HepG2 (cell line): ENCODE results near the gene S100P. TPM values are rescaled to one million over a fixed set of nuclear protein-coding genes. Genes with fewer than 3 reads are reported as not detected.

Experiments
- ATM ChIP-seq: fragments of 450-650 bp; IDR thresholded peaks from 2 replicates; pipeline ENCODE4 v1.7.1; 2017; ENCODE audit warnings: mild to moderate bottlenecking, borderline replicate concordance
- CCAR2 ChIP-seq: fragments of 200-400 bp; formaldehyde crosslinking; optimal IDR thresholded peaks from 2 replicates; pipeline ENCODE3; 2018; ENCODE audit warnings: low read depth, mild to moderate bottlenecking, low read length, moderate library complexity
- ISL2 ChIP-seq: sonication (generic); formaldehyde crosslinking; IDR thresholded peaks from 2 replicates; pipeline ENCODE4 v1.5.0; 2020; ENCODE audit warnings: missing genetic modification reagents
- MYC ChIP-seq: sonication (generic); formaldehyde crosslinking; IDR thresholded peaks from 2 replicates; pipeline ENCODE4 v1.9.0; 2021; ENCODE audit warnings: missing genetic modification reagents, borderline replicate concordance
- POLR2AphosphoS5 ChIP-seq: IDR thresholded peaks from 2 replicates; pipeline ENCODE4 v1.6.1; 2012; ENCODE audit warnings: low read depth, low read length
- SCMH1 ChIP-seq: sonication (generic); formaldehyde crosslinking; IDR thresholded peaks from 2 replicates; pipeline ENCODE4 v1.9.0; 2021; ENCODE audit warnings: missing genetic modification reagents, mild to moderate bottlenecking, borderline replicate concordance
- SMYD3 ChIP-seq: sonication (generic); formaldehyde crosslinking; IDR thresholded peaks from 2 replicates; pipeline ENCODE4 v1.8.1; 2023; ENCODE audit warnings: mild to moderate bottlenecking, missing genetic modification reagents
- TRIM24 ChIP-seq: sonication (generic); formaldehyde crosslinking; IDR thresholded peaks from 2 replicates; pipeline ENCODE4 v1.8.0; 2022; ENCODE audit warnings: mild to moderate bottlenecking, missing genetic modification reagents
- ZNF10 ChIP-seq: sonication (generic); formaldehyde crosslinking; IDR thresholded peaks from 2 replicates; pipeline ENCODE4 v1.4.0; 2020; ENCODE audit warnings: mild to moderate bottlenecking, low read depth, missing genetic modification reagents, borderline replicate concordance
- ZNF121 ChIP-seq: sonication (generic); formaldehyde crosslinking; IDR thresholded peaks from 2 replicates; pipeline ENCODE4 v1.5.0; 2020; ENCODE audit warnings: mild to moderate bottlenecking, missing genetic modification reagents
- ZNF138 ChIP-seq: sonication (generic); formaldehyde crosslinking; IDR thresholded peaks from 2 replicates; pipeline ENCODE4 v1.5.0; 2020; ENCODE audit warnings: mild to moderate bottlenecking, low read depth, missing genetic modification reagents
- ZNF430 ChIP-seq: sonication (generic); formaldehyde crosslinking; IDR thresholded peaks from 2 replicates; pipeline ENCODE4 v1.9.0; 2021; ENCODE audit warnings: mild to moderate bottlenecking, missing genetic modification reagents
- ZNF460 ChIP-seq: sonication (generic); formaldehyde crosslinking; IDR thresholded peaks from 2 replicates; pipeline ENCODE4 v1.5.1; 2020; ENCODE audit warnings: missing genetic modification reagents, mild to moderate bottlenecking, borderline replicate concordance
- ZNF619 ChIP-seq: sonication (generic); formaldehyde crosslinking; IDR thresholded peaks from 2 replicates; pipeline ENCODE4 v1.4.0; 2020; ENCODE audit warnings: mild to moderate bottlenecking, missing genetic modification reagents
- ZNF775 ChIP-seq: sonication (generic); formaldehyde crosslinking; IDR thresholded peaks from 2 replicates; pipeline ENCODE4 v1.4.0; 2020; ENCODE audit warnings: missing genetic modification reagents, mild to moderate bottlenecking, moderate library complexity, borderline replicate concordance
- ZNF792 ChIP-seq: IDR thresholded peaks from 2 replicates; pipeline ENCODE4 v1.6.1; 2016
- polyA plus RNA-seq, 8 experiments: library from polyadenylated mRNA; depleted of rRNA in 3 of 8; stranded (reverse) in 7 of 8; unstranded in 1 of 8; fragments of >200 nt; fragmentation: Illumina TruSeq in 4 of 8; extraction: Trizol in 4 of 8; gene quantifications; 2 replicates each; pipeline versions ENCODE4 v1.2.1 to v1.2.3, GENCODE V29; 2011 to 2016; ENCODE audit warnings: low read depth in 4 of 8, missing spikeins in 1 of 8, mixed read lengths in 1 of 8; ENCODE audit not compliant: insufficient read depth in 1 of 8
- total RNA-seq, 5 experiments: library from RNA; depleted of rRNA; stranded (reverse); fragments of >200 nt; fragmentation: Illumina TruSeq; extraction: Trizol; gene quantifications; 2 replicates each; pipeline ENCODE4 v1.2.3, GENCODE V29; 2016; ENCODE audit warnings: low read depth in 1 of 5
- TF ChIP-seq, protein P1 (sequence below): IDR thresholded peaks from 2 replicates; pipeline ENCODE4 v1.6.1; 2016
- TF ChIP-seq, protein P2 (sequence below): sonication (generic); formaldehyde crosslinking; IDR thresholded peaks from 2 replicates; pipeline ENCODE4 v1.5.0; 2020; ENCODE audit warnings: missing genetic modification reagents
- TF ChIP-seq, protein P3 (sequence below): sonication (generic); formaldehyde crosslinking; IDR thresholded peaks from 2 replicates; pipeline ENCODE4 v1.8.0; 2023; ENCODE audit warnings: mild to moderate bottlenecking, missing genetic modification reagents
- TF ChIP-seq, protein P4 (sequence below): sonication (generic); formaldehyde crosslinking; IDR thresholded peaks from 2 replicates; pipeline ENCODE4 v1.5.0; 2020; ENCODE audit warnings: mild to moderate bottlenecking, missing genetic modification reagents
- TF ChIP-seq, protein P5 (sequence below): sonication (generic); formaldehyde crosslinking; IDR thresholded peaks from 2 replicates; pipeline ENCODE4 v1.5.1; 2020; ENCODE audit warnings: mild to moderate bottlenecking, missing genetic modification reagents, moderate library complexity

The S100P gene
- total and polyA plus RNA-seq, 2 of the 13 experiments (the other 11 are each of a cell fraction or from before 2014, with no cell fraction given) = 278 to 1,649 TPM

DNA sequence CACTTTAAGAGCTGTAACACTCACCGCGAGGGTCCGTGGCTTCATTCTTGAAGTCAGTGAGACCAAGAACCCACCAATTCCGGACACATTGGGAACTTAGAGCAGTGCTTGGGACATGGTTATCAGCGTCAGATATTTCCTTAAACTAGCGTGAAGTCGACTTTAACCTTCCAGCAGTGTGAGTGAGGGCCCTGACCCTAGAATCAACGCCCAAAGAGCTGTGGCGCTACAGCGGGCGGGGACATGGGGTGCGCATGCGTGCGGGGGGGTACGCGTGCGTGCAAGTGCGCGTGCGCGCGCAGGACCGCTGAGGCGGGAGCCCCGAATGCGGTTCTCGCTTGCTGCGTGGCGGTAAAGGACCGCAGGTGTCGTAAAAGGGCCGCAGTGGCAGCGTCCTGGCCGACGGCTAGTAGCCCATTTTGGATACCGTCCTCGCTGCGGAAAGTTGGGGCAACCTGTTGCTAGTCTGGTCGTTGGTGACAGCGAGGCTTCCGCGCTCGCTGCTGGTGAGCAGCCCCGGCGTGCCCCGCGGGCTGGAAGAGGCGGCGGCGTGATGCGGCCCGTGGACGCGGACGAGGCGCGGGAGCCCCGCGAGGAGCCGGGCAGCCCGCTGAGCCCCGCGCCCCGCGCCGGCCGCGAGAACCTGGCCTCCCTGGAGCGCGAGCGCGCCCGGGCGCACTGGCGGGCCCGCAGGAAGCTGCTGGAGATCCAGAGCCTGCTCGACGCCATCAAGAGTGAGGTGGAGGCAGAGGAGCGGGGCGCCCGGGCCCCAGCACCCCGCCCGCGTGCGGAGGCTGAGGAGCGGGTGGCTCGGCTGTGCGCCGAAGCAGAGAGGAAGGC lies 19.8 kb upstream of the S100P start (continued):
- TF ChIP-seq ZNF430 (CRISPR knock-in tag) = no peak
- no peak for TF ChIP-seq ATM
- TF ChIP-seq, protein P1, sequence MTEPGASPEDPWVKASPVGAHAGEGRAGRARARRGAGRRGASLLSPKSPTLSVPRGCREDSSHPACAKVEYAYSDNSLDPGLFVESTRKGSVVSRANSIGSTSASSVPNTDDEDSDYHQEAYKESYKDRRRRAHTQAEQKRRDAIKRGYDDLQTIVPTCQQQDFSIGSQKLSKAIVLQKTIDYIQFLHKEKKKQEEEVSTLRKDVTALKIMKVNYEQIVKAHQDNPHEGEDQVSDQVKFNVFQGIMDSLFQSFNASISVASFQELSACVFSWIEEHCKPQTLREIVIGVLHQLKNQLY (CRISPR knock-in tag) = no peak
- no peak for TF ChIP-seq ZNF121 (CRISPR knock-in tag)
- TF ChIP-seq POLR2AphosphoS5 = peak; percentile 89
- TF ChIP-seq SMYD3 = peak; percentile 85; the same call in 1 of the 2 replicates
- no peak for TF ChIP-seq SCMH1
- peak; percentile 79 for TF ChIP-seq MYC
- TF ChIP-seq, protein P2, sequence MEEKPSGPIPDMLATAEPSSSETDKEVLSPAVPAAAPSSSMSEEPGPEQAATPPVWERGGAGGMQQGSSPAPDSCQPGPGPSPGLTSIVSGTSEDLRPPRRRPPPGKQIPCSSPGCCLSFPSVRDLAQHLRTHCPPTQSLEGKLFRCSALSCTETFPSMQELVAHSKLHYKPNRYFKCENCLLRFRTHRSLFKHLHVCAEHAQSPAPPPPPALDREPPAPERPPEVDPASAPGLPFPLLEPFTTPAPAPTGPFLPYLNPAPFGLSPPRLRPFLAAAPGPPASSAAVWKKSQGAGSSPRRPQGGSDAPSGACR (CRISPR knock-in tag) = peak; percentile 56
- TF ChIP-seq ZNF775 (CRISPR knock-in tag) = 0 out of 2 replicates have a peak, but pooled peaks have one; percentile 34
- TF ChIP-seq ZNF460 (CRISPR knock-in tag) = peak; percentile 29; the same call in 1 of the 2 replicates
- no peak for TF ChIP-seq TRIM24 (CRISPR knock-in tag)
- TF ChIP-seq, protein P3, sequence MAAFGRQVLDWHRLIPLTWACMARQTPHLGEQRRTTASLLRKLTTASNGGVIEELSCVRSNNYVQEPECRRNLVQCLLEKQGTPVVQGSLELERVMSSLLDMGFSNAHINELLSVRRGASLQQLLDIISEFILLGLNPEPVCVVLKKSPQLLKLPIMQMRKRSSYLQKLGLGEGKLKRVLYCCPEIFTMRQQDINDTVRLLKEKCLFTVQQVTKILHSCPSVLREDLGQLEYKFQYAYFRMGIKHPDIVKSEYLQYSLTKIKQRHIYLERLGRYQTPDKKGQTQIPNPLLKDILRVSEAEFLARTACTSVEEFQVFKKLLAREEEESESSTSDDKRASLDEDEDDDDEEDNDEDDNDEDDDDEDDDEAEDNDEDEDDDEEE = peak; percentile 94
- TF ChIP-seq, protein P4, sequence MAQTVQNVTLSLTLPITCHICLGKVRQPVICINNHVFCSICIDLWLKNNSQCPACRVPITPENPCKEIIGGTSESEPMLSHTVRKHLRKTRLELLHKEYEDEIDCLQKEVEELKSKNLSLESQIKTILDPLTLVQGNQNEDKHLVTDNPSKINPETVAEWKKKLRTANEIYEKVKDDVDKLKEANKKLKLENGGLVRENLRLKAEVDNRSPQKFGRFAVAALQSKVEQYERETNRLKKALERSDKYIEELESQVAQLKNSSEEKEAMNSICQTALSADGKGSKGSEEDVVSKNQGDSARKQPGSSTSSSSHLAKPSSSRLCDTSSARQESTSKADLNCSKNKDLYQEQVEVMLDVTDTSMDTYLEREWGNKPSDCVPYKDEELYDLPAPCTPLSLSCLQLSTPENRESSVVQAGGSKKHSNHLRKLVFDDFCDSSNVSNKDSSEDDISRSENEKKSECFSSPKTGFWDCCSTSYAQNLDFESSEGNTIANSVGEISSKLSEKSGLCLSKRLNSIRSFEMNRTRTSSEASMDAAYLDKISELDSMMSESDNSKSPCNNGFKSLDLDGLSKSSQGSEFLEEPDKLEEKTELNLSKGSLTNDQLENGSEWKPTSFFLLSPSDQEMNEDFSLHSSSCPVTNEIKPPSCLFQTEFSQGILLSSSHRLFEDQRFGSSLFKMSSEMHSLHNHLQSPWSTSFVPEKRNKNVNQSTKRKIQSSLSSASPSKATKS (CRISPR knock-in tag) = no peak
- TF ChIP-seq, protein P5, sequence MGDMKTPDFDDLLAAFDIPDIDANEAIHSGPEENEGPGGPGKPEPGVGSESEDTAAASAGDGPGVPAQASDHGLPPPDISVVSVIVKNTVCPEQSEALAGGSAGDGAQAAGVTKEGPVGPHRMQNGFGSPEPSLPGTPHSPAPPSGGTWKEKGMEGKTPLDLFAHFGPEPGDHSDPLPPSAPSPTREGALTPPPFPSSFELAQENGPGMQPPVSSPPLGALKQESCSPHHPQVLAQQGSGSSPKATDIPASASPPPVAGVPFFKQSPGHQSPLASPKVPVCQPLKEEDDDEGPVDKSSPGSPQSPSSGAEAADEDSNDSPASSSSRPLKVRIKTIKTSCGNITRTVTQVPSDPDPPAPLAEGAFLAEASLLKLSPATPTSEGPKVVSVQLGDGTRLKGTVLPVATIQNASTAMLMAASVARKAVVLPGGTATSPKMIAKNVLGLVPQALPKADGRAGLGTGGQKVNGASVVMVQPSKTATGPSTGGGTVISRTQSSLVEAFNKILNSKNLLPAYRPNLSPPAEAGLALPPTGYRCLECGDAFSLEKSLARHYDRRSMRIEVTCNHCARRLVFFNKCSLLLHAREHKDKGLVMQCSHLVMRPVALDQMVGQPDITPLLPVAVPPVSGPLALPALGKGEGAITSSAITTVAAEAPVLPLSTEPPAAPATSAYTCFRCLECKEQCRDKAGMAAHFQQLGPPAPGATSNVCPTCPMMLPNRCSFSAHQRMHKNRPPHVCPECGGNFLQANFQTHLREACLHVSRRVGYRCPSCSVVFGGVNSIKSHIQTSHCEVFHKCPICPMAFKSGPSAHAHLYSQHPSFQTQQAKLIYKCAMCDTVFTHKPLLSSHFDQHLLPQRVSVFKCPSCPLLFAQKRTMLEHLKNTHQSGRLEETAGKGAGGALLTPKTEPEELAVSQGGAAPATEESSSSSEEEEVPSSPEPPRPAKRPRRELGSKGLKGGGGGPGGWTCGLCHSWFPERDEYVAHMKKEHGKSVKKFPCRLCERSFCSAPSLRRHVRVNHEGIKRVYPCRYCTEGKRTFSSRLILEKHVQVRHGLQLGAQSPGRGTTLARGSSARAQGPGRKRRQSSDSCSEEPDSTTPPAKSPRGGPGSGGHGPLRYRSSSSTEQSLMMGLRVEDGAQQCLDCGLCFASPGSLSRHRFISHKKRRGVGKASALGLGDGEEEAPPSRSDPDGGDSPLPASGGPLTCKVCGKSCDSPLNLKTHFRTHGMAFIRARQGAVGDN (CRISPR knock-in tag) = peak; percentile 96
- no peak for TF ChIP-seq ISL2 (CRISPR knock-in tag)
- no peak for TF ChIP-seq ZNF10 (CRISPR knock-in tag)
- TF ChIP-seq ZNF138 = peak; percentile 94
- TF ChIP-seq ZNF619 (CRISPR knock-in tag) = no peak; the same call in 1 of the 2 replicates
- no peak for TF ChIP-seq CCAR2
- no peak for TF ChIP-seq ZNF792 (CRISPR knock-in tag)
